GM21825 (cell line): Measurements from ENCODE around the gene ANO7.

Source experiments
- ATAC-seq: cut with Tn5 transposase; IDR thresholded peaks from one replicate; pipeline ENCODE4 v1.9.1; 2021; ENCODE audit warnings: mild to moderate bottlenecking, moderate library complexity; ENCODE audit not compliant: unreplicated experiment

Gene ANO7

GRCh38 chr2:241226723-241227572 lies 38.5 kb downstream of the ANO7 start:
- no peak for ATAC-seq

DNA sequence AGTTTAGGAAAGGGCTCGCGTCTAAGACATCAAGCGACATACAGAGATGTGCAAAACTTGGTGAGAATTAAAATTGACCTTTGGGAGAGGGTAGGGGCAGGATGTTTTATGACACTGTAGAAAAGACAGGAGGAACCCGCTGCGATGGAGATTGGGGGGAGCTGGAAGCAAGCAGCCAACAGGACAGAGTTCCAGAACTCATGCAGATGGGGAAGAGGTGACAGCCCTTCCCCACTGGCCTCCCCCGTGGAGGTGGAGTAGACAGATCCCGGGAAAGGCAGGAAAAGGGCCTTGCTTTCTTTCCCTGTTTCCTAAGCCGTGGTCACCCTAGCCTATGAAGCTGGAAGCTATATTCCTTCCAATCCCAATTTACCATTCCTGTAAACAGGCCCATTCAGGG lies 39.1 kb downstream of the ANO7 start:
- no peak for ATAC-seq

DNA sequence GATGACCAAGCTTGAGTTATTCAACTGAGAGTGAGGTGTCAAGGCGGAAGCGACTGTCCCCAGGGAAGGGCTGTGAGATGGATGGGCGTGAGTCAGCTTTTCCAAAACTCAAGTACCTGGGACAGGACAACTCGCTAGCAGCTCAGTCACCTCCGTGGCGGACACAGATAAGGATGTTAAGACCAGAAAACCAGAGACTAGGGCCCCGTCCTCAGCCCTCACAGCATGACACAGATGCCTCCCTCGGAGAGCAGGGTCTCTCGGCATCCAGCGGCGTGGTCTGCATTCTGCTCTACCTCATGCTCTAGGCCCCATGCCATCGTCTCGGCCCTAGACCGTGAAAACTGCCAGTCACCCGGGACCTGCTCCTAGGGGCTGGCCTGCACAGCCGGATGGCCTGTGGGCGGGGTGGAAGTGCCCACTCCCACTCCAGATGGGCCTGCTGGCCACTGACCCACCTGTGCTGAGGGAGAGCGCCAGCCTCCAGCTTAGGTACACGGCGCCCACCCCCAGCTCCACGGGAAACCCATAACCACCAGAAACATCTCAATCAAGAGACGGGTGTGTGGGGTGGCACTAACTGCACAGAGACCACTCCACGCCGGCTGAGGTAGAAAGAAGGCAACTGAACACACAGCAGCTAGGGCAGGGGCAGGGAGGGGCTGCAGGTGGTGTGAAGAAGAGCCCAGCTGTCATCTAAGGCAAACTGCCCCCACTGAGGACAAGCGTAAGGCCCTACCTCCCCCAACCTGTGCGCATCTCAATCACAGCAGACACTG lies 39.8 kb downstream of the ANO7 start:
- ATAC-seq: no peak

DNA sequence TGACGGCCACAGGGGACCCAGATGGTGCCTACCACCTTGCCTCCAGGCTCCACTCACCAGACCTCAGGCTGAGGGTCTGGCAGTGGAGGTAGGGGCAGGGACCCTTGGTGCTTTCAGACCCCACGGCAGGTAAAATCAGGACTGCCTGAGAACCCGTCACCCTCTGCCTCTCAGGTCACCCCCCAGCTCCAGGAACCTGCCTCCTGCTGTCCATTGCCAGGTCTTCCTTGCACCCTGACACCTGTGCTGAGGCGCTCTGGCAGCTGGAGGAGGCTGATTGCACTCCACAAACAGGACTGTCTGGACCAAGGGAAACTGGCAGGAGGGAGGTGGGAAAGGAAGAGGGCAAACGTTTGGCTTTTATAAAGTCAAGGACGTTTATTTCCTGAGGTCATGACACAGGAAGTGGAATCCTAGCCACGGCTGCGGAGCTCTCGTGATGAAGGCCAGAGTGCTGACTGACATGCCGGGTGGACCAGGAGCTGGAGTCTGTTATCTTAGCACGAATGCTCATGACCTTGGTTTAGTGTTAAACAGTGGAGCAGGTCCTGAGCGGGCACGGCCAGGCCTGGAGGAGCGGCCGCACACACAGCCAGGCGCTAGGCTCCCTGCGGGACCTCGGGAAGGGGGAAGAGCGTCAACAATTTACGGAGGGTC lies 40.5 kb downstream of the ANO7 start:
- no peak for ATAC-seq

DNA sequence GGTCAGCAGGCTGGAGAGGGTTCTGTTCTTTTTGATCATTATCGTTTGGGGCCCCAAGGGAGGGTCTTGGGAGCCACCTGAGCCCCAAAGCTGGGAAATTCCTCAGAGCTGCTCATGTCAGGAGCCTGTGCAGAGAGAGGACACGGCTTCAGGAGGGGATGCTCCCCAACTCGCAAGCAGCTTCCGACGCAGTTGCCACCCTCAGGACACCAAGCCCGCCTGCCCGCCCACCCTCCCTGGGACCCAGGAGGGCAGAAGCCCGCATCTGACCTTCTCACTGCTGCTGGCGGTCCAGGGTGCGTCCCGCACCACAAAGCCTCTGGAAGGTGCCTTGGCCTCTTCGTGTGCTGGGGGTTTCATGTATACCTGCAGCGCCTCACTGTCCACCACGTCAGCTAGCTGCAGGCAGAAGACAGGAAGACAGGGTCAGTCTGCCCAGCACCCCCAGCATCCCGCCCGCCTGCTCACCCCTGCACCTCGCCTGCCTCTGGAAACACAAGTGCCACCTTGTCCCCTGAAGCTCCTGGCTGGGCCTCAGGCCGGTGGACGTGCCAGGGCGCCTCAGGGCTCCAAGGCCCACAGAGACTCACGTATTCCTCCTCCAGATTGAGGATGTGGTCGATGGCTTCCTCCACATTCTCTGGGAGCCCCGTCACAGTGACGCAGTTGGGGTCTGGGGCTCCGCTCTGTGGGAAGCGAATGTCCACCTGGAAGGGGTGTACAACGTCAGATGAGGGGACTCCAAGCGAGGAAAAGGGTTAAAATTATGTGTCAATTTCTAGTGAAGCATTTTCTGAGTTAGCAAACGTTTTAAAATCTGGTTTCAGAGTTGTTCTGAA lies 41.3 kb downstream of the ANO7 start:
- ATAC-seq: no peak

- no peak for ATAC-seq
Observed at GRCh38 chr2:241230435-241230834, 42.0 kb downstream of the ANO7 start.

- ATAC-seq: no peak
Observed at GRCh38 chr2:241232736-241233575, 44.5 kb downstream of the ANO7 start.

- no peak for ATAC-seq
Observed at GRCh38 chr2:241234066-241234790, 45.8 kb downstream of the ANO7 start.

GRCh38 chr2:241234962-241235740 lies 46.7 kb downstream of the ANO7 start:
- ATAC-seq: no peak

- no peak for ATAC-seq
Observed at GRCh38 chr2:241235859-241236593, 47.5 kb downstream of the ANO7 start.

DNA sequence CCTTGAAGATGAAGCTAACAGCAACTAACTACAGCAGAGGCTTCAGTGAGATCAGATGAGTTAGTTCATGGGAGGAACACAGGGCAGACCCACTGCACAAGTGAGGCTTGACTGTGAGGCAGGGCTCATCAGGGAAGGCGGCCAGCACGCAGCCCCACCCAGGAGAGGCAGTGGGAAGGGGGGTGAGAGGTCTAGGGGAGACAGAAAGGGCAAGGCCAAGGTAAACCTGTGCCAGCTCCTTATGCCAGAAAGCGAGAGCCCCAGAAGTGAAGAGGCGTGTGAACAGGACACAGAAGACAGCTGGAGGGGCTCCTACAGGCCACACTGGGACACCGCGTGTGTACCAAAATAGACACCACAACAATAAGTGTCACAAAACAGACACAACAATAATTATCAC lies 48.6 kb downstream of the ANO7 start:
- ATAC-seq: no peak

DNA sequence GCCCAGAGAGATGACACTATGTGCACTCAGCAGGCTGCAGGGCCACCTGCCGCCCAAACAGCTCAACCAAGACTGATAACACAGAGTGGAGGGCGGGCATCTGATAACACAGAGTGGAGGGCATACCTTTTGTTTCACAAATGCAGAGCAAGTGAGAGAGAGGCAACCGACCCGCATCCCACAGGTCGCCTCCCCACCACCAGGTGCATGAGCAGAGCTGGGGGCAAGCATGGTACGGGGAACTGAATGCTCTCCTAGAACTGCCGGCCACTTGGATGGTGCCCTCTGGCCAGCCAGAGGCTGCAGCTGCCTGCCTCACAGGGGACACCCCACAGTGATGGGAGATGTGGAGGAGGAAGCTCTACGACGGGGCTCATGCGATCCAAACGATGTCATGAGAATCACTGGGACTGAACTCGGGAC lies 49.5 kb downstream of the ANO7 start:
- no peak for ATAC-seq

DNA sequence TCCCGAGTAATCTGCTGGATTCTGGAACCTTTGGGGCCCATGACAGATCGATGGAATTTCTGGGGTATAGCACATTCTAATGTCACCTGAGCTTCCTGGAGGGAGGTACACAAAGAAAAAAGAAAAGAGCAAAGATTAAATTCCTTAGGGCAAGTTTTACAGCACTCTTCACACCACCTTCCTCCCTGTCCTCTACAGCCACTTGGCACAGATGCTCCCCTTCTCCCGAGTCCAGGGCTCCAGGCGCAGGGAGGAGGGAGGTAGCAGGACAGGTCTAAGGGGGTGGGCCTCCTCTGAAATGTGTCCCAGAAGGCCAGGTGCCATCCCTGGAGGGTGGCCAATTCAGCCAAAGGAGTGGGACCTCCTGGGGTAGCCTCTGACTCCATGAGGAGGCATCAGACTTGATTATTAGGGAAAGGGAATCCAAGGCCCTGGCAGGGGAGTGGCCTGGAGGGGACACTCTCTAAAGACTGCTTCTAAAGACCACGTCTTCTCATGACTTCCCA lies 50.3 kb downstream of the ANO7 start:
- no peak for ATAC-seq

- ATAC-seq: no peak
Observed at GRCh38 chr2:241239552-241240202, 51.2 kb downstream of the ANO7 start.

- no peak for ATAC-seq
Observed at GRCh38 chr2:241240320-241241004, 52.0 kb downstream of the ANO7 start.

DNA sequence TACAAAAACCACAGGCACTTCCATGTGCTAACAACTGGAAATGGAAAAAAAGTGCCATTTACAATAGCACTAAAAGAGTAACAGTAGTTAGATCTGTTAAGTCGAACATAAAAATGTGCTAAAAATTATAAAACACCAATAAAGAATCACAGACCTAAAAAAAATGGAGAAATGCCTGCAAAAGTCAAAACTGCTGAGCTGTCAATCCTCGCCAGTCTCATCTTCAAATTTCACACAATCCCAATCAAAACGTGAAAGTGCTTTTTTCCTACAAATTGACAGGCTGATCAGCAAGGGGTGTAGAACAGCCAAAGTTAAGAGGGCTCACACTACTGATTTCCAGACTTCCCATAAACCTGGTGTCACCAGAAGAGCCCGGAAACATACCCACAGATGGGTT lies 53.2 kb downstream of the ANO7 start:
- ATAC-seq: no peak
